Fibroblast of skin of right biceps (primary cell): Measurements from ENCODE around the gene NT5DC4.

Source experiments
- DNase-seq: peaks from one replicate; pipeline ENCODE4 v3.0.0-alpha.2; 2013

Gene NT5DC4

GRCh38 chr2:112720785-112721184 lies at the start of gene NT5DC4:
NT5DC4 (plus strand) TSS chr2:112721020; CDS start chr2:112721080, 60 bp downstream.
- no peak for DNase-seq

GRCh38 chr2:112671801-112672200 lies 49.0 kb upstream of the NT5DC4 start:
- no peak for DNase-seq

- no peak for DNase-seq
Observed at GRCh38 chr2:112673008-112673407, 47.8 kb upstream of the NT5DC4 start.

GRCh38 chr2:112674229-112674628 lies 46.6 kb upstream of the NT5DC4 start:
- no peak for DNase-seq

- no peak for DNase-seq
Observed at GRCh38 chr2:112679484-112679883, 41.3 kb upstream of the NT5DC4 start.

GRCh38 chr2:112680666-112681101 lies 40.1 kb upstream of the NT5DC4 start:
- DNase-seq: no peak

- no peak for DNase-seq
Observed at GRCh38 chr2:112682101-112682500, 38.7 kb upstream of the NT5DC4 start.

GRCh38 chr2:112683550-112684414 lies 37.0 kb upstream of the NT5DC4 start:
- DNase-seq: no peak

GRCh38 chr2:112684415-112684775 lies 36.4 kb upstream of the NT5DC4 start:
- DNase-seq: no peak

- no peak for DNase-seq
Observed at GRCh38 chr2:112685271-112685884, 35.4 kb upstream of the NT5DC4 start.

- DNase-seq: no peak
Observed at GRCh38 chr2:112686348-112687217, 34.2 kb upstream of the NT5DC4 start.

GRCh38 chr2:112687522-112687921 lies 33.3 kb upstream of the NT5DC4 start:
- DNase-seq: no peak

- DNase-seq: no peak
Observed at GRCh38 chr2:112688086-112688880, 32.5 kb upstream of the NT5DC4 start.

GRCh38 chr2:112690853-112691401 lies 29.9 kb upstream of the NT5DC4 start:
- peak; percentile 40 for DNase-seq

- no peak for DNase-seq
Observed at GRCh38 chr2:112691881-112692281, 28.9 kb upstream of the NT5DC4 start.

GRCh38 chr2:112692495-112692911 lies 28.3 kb upstream of the NT5DC4 start:
- DNase-seq: peak; percentile 88

GRCh38 chr2:112692918-112693317 lies 27.9 kb upstream of the NT5DC4 start:
- DNase-seq: no peak

GRCh38 chr2:112693596-112693995 lies 27.2 kb upstream of the NT5DC4 start:
- DNase-seq: no peak

- no peak for DNase-seq
Observed at GRCh38 chr2:112694182-112694581, 26.6 kb upstream of the NT5DC4 start.

GRCh38 chr2:112698834-112699515 lies 21.8 kb upstream of the NT5DC4 start:
- no peak for DNase-seq

GRCh38 chr2:112699984-112700667 lies 20.7 kb upstream of the NT5DC4 start:
- DNase-seq: no peak
